NCI-H748 (cell line): ENCODE data around the gene WDR59.
"Not testable (repeated sequence)": the region's sequence is repeated elsewhere in the genome, so short reads cannot be mapped to it uniquely, and the experiment has no call there.

Experiments used
- DNase-seq: peaks from one replicate; lab custom pipeline; 2025; ENCODE audit not compliant: unreplicated experiment; lab: John Stamatoyannopoulos, UW

Gene WDR59

DNA sequence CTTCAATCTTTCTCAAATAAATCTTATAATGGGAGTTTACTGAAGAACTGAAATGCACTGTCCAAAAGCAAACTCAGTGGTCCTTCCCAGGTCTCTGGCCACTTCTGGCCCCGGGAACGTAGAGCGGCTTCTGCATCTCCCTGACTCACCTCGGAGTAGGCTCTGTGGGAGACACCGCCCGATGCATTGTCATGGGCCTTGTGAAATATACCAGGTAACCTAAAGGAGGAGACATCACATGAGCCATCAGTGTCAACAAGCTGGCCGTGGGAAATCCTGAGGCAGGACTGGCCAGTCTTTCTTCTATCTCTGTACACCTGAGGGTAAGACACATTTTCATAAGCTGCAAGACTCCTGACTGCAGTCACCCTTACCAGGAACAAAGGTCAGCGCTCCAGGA lies 76.2 kb downstream of the WDR59 start:
- DNase-seq = not testable (repeated sequence)

DNA sequence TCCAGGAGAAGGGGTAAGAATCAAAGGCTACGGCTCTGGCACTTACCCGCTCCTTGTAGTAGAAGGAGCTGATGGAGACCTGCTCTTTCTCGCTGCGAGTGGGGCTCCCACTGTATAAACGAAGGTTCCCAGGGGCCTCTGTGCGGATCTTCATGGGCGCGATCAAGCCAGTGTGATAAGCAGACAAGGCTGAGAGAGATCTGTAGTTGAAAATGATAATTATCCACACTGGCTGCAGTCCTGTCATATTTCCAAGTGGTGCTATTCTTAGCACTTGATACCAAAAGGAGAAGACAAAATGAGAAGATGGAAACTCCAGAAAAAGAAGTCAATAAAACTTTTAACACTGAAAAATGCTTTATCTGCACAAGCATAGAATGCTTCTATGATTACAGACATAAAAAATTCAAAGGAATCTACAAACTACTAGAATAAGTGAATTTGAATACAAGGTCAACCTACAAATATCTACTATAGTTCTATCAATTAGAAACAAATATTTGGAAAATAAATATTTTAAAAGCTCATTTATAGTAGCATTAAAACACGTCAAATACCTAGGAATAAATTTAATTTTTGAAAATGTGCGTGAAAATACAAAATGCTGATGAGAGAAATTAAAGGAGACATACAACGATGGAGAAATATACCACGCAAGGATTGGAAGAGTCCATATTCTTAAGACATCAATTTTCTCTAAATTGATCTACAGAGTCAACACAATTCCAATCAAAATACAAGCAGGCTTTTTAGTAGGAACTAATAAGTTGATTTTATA lies 80.8 kb downstream of the WDR59 start:
- no peak for DNase-seq

DNA sequence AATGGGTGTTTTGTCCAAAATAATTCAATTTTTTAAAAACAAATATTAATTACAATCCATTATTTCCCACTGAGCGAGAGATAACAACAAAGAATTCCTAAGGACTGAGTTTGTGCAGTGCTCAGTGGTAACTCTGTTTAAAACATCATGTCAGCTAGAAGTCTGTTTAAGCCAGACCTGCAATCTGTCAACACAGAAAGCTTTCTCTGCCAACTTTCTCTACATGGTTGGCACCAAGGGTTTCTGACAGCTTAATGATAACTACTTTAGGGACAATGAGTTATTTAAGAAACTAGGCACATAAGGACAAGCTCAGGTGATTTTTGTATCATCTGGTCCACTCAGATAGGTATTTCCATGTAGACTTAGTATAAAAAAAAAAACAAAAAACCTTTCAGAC lies 81.8 kb downstream of the WDR59 start:
- DNase-seq = no peak

GRCh38 chr16:74902161-74902560 lies 82.8 kb downstream of the WDR59 start:
- no peak for DNase-seq

GRCh38 chr16:74901606-74902005 lies 83.3 kb downstream of the WDR59 start:
- DNase-seq = no peak

DNA sequence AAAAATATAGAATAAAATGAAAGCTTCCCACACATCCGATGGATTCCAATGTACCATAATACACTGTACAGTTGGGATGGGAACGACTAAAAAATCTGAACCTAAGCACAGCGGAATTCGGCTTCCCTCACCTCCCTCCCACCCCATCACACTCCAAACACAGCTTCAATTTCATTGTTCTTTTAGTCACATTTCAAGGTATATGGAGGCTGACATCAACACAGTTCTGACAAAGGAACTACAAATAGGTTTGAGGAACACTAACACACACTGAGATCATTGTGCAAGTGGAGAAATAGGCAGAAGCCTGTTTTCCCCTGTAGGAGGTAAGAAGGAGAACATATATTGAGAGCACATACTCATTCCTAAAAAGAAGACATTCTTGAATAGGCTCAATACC lies 85.1 kb downstream of the WDR59 start:
- DNase-seq = no peak

DNA sequence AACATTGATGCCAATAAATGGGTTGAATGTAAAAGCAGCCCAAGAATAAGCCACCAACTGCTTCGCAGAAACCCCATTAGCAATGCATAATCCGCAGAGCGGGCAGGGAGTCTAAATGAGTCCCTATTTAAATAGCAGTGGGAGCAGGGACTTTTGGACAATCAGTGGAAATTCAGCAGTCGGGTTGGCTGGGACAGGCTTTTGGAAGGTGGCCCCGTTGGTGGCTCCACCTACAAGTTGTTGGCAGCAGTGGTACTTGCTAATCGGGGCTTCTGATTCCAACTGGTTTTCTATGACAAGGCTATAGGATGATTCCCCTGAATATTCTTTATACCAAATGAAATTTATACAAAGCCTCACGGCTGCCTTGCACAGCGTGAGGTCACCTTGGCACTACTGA lies 86.3 kb downstream of the WDR59 start:
- no peak for DNase-seq

GRCh38 chr16:74896389-74897370 lies 88.2 kb downstream of the WDR59 start:
- DNase-seq = no peak

DNA sequence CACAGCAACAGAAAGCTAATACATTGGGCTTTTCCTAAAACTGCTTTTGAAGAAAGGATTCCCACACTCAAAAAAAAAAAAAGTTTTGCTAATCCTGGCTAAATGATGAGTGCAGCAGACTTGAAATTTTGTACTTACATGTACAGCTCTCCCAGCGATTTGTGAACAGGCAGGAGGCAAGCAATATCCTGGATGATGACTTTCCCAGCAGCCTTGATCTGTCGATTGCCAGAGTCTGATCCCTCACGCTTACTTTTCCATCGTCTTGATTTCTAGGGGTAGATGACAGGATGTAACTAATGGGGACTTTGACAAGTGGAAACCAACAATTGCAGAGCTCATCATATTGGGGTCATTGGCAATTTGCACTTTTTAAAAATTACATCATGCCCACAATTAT lies 91.4 kb downstream of the WDR59 start:
- DNase-seq = no peak

DNA sequence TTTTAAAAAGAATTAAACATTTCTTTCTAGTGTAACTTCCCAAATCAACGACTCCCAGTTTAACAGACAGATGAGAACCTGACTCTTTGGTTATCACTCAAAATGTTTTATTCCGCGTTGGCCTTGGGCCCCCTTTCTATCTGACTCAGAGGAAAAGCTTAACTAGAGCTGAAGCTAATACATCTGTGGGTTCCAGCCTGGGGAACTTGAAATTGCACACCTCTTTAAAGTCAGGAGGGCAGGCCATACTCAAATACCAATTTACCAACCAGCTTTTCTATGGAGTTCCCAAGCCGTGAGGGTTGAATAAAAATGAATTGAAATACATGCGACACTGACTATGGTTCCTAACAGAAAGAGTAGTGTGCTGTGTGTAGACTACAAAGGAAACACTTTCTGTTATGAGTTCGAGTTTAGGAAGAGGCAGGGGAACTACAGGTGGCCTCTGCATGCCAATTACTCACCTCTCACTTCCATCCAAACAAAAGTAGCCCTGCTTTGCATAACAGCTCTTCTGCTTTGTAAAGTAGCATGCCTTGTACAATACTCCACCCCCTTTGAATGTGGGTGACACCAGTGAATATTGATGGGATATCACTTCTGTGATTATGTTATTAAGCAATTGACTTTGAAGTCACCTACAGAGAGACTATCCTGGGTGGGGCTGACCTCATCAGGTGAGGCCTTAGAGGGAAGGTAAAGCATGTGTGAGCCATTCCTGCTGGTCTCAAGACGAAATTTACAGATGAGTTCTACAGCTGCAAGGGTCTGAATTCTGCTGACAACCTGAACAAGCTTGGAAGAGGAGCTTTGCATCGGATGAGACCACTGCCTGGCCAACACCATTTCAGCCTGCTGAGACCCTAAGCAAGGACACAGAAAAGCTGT lies 92.1 kb downstream of the WDR59 start:
- DNase-seq = no peak

DNA sequence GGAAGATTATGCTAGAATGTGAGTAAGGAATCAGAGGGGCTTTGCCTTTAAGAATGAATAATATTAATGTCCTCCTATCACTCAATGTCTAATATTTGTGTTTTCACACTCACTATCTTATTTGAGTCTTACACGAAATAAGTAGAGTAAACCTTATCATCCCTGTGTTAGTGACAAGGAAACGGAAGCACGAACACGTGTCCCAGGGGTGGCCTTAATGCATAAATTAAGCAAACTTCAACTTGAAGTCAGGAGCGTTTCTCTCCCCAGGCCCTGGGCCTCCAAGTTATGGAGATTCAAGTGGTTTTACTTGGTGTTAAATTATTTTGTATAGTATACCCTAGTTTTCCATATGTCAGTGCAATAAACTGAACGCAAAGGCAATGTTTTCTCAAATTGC lies 96.0 kb downstream of the WDR59 start:
- DNase-seq = no peak

GRCh38 chr16:74888232-74888862 lies 96.6 kb downstream of the WDR59 start:
- no peak for DNase-seq

- no peak for DNase-seq
Measured at GRCh38 chr16:74887084-74887483, 97.8 kb downstream of the WDR59 start.

GRCh38 chr16:74877706-74878105 lies 107.2 kb downstream of the WDR59 start:
- no peak for DNase-seq

DNA sequence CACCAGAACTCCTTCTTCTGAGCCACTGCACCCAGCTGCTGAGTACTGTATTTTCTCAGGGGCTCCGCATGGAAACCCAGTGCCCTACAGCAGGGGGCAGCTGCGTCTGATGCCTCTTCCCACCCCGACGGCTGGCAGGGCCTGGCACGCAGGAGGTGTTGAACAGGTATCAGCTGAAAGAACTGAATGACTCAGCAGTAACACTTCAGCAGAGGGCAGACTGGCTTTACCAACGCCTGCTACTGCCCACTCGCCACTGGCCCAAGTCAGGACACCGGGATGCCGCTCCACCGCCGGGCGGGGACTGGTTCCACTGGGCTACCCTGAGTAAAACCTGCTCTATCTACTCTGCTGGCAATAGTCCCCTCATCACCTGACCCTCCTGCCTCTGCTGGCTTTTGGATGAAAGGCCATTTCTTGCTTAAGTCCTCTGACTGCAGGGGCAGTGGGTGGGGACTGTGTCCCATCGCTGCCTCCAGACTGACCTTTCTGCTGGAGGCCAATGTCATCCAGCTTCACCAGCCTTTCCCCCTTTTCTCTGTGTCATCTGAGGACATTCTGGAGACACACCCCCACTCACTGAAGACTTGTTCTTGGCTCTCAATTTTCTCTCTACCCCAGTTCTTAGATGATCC lies 109.9 kb downstream of the WDR59 start:
- DNase-seq = no peak

- no peak for DNase-seq
Measured at GRCh38 chr16:74874123-74874522, 110.8 kb downstream of the WDR59 start.

GRCh38 chr16:74872302-74872701 lies 112.6 kb downstream of the WDR59 start:
- DNase-seq = no peak

- DNase-seq = no peak
Measured at GRCh38 chr16:74871608-74872007, 113.3 kb downstream of the WDR59 start.

DNA sequence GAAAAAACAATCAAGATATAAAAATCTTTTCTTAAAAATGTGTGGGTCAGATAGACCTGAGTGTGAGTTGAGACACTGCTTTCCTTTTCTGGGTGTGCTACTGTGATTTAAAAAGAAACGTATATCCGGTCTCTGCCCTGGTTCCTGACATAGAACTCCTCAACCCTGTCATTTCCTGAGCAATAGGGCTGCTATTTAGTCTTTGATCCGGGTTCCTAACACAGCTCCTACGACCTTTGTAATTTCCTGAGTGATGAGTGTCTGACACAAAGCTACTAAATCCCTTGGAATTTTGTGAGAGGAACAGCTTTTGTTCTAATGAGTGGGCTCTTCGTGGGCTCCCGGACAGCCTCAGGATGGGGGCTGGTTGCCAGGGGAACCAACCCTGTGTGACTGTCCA lies 116.4 kb downstream of the WDR59 start:
- DNase-seq = no peak

GRCh38 chr16:74868035-74868434 lies 116.9 kb downstream of the WDR59 start:
- DNase-seq = no peak
